Central memory CD8-positive, alpha-beta T cell (primary cell): Measurements from ENCODE around the gene SCN8A.

Experiments used
- ATAC-seq: fragments of 150-1000 bp; cut with Tn5 transposase; replicated peaks from 2 replicates; pipeline ENCODE4 v1.10.0; 2022; ENCODE audit warnings: mild to moderate bottlenecking, moderate FRiP score, moderate number of reproducible peaks; ENCODE audit not compliant: poor library complexity, severe bottlenecking; ENCODE audit errors: extremely low read depth
- DNase-seq, 2 donors: peaks; one replicate each; pipeline ENCODE4 v3.0.0; 2021; ENCODE audit warnings: low spot score in 2 of 2
- H3K27ac Mint-ChIP-seq: one replicate; pipeline ENCODE4 v1.8.0; 2022; ENCODE audit warnings: low read depth, mild to moderate bottlenecking, moderate library complexity, mixed read lengths
- H3K27me3 Mint-ChIP-seq: one replicate; pipeline ENCODE4 v1.8.0; 2022; ENCODE audit warnings: mixed read lengths
- H3K36me3 Mint-ChIP-seq: one replicate; pipeline ENCODE4 v1.8.0; 2022; ENCODE audit warnings: mild to moderate bottlenecking, moderate library complexity, mixed read lengths; ENCODE audit not compliant: insufficient read depth
- H3K4me1 Mint-ChIP-seq: one replicate; pipeline ENCODE4 v1.8.0; 2022; ENCODE audit warnings: mixed read lengths
- H3K4me3 Mint-ChIP-seq: one replicate; pipeline ENCODE4 v1.8.0; 2022; ENCODE audit warnings: mild to moderate bottlenecking, moderate library complexity, mixed read lengths
- H3K9me3 Mint-ChIP-seq: one replicate; pipeline ENCODE4 v1.8.0; 2022; ENCODE audit warnings: mixed read lengths

SCN8A gene

DNA sequence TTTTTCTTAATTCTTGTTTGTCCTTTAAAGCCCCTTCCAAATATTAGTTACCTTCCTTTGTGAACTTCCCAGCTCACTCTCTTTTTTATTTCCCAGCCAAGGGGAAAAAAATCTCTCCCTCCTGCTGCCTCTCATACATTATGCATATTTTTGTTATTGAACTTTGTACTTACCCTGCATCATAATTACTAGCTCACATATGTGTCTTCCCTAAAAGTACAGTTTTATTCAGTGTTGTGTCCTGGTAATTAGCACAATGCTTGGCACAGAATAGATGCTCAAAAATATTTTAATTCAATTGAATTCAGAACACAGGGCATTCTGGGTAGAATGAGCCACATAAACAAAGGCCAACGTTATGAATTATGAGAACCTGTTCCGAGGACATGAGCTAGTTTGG is 91.9 kb downstream of the SCN8A start:
- no peak for ATAC-seq
- Mint-ChIP-seq H3K27ac (no peak overlapping the region), H3K4me3 (no peak overlapping the region), H3K27me3 (peaks cover 36% of the 10 kb centered on the region), H3K4me1 (no peaks in the 10 kb centered on the region), H3K36me3 (no peaks in the 10 kb centered on the region), H3K9me3 (no peaks in the 10 kb centered on the region)
- no peak for DNase-seq

DNA sequence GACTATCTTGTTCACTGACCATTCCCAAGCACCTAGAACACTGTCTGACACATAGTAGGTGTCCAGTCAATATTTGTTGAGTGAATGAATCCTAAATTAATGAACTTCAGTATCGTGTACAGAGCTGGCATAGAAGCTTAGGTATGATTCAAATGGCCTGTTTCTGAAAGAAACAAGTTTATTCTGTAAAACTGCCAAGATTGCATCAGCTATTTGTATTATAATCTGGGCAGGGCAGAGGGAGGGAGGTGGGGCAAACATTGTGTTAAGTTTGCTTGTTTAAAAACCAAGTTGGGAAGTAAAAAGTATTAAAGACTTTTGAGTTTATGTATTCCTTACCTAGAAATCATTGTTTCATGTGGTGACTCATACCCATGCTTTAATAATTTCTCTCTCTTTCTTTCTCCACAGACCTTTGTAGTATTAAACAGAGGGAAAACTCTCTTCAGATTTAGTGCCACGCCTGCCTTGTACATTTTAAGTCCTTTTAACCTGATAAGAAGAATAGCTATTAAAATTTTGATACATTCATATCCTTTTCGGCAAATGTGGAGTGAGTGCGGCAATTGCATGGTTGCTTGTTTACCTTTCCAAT is 92.8 kb downstream of the SCN8A start:
- Mint-ChIP-seq H3K4me1 (no peaks in the 10 kb centered on the region), H3K9me3 (no peaks in the 10 kb centered on the region), H3K27ac (no peak overlapping the region), H3K36me3 (no peaks in the 10 kb centered on the region), H3K4me3 (no peak overlapping the region), H3K27me3 (peaks cover 30% of the 10 kb centered on the region)
- no peak for DNase-seq
- no peak for ATAC-seq

DNA sequence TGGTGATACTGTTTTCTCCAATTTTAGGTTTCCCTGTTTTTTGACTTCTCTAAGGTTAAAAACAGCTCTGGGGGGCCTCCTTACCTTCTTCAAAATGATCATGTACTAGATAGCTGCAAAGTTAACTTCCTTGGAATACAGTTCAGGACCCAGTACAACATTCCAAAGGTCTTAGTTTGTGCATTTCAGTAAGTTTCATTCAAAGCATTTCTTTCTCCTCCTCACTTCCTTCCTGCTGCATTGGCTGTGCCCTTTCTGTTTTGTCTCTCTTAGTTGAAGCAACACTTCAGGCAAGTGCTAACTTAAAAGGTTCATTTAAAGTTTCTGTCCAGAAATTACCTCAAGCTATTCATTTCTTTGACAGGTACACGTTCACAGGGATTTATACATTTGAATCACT is 95.7 kb downstream of the SCN8A start:
- no peak for ATAC-seq

DNA sequence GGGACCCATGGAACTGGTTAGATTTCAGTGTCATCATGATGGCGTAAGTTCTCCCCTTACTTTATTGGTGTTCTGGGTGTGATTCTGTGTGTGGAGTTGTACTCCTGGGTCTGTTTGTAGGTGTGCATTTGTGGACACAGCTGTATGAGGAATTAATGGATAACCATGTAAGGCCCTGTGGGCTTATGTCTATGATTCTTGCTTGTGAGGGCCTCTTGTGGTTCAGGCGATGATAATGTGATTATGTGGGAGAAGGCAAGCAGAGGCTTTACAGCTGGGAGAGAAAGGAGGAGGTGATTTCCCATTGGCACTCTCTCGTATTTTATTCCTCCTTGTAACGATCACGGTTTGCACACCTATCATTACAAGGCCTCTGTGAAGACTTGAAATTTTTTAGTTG is 96.1 kb downstream of the SCN8A start:
- Mint-ChIP-seq H3K36me3 (no peaks in the 10 kb centered on the region), H3K4me1 (no peaks in the 10 kb centered on the region), H3K9me3 (no peaks in the 10 kb centered on the region), H3K27me3 (peaks cover 12% of the 10 kb centered on the region), H3K27ac (no peak overlapping the region), H3K4me3 (no peak overlapping the region)
- DNase-seq, result no peak
- no peak for ATAC-seq

More for the DNA sequence above, 95.7 kb downstream of the SCN8A start:
- Mint-ChIP-seq H3K27me3 (peaks cover 16% of the 10 kb centered on the region), H3K9me3 (no peaks in the 10 kb centered on the region), H3K36me3 (no peaks in the 10 kb centered on the region), H3K27ac (no peak overlapping the region), H3K4me3 (no peak overlapping the region), H3K4me1 (no peaks in the 10 kb centered on the region)
- no peak for DNase-seq

DNA sequence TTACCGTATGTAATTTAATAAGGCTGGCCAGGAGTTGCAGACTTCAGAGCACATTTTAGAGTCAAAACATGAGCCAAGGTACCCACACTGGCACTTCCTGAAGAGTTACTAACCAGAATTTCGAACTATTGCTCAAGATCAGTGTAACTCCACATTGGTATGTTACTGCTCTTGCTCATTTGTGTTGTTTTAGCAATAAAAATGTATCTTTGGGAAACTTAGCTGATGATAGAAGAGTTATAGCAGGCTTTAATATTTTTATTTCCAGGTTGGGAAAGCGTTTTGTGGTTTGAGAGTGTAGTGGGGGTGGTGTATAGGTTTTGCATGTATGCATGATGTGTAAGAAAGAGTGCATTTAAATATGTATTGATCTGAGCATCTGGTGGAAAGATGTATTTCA is 96.6 kb downstream of the SCN8A start:
- DNase-seq (no peak), ATAC-seq (no peak)
- Mint-ChIP-seq H3K27me3 (peaks cover 10% of the 10 kb centered on the region), H3K4me3 (no peak overlapping the region), H3K9me3 (no peaks in the 10 kb centered on the region), H3K4me1 (no peaks in the 10 kb centered on the region), H3K36me3 (no peaks in the 10 kb centered on the region), H3K27ac (no peak overlapping the region)

DNA sequence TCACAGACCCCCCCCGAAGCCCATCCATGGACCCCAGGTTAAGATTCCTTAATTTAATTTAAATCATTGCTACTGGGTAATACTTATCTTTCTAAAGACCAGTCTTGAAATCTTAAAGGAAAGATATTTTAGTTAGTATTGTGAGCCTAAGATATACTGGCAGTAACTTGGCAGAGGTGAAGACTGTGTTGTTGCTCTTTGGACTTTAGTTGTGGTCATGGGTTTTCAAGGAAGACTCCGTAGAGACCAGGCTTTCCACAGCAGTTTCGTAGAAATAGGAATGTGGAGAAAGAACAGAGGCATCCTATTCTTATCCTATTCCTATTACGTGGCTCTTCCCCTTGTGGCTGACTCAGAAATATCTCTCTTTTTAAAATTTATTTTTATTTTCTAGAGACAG is 99.0 kb downstream of the SCN8A start:
- ATAC-seq (no peak), DNase-seq (no peak)
- Mint-ChIP-seq H3K4me3 (no peak overlapping the region), H3K4me1 (no peaks in the 10 kb centered on the region), H3K36me3 (no peaks in the 10 kb centered on the region), H3K9me3 (no peaks in the 10 kb centered on the region), H3K27ac (no peak overlapping the region), H3K27me3 (no peaks in the 10 kb centered on the region)

DNA sequence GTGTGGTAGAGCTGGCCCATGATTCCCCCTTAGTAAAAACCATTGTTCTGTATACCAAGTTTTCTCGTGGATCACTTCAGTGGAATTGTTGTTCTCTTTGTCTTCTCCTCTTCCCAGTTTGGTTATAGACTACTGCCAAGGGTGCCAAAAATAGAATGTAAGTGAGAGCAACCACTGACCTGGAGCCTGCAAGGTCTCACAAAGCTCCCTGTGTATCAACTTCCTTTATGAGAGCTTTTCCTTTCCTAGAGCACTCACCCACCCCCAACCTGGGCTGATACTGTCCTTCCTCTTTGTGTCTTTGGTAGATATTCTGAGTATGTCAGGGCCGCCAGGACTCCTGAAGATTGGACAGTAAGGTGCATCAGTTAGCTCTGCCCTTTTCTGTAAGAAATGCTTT is 101.0 kb downstream of the SCN8A start:
- ATAC-seq (no peak), DNase-seq (no peak)
- Mint-ChIP-seq H3K36me3 (no peaks in the 10 kb centered on the region), H3K9me3 (no peaks in the 10 kb centered on the region), H3K27ac (no peak overlapping the region), H3K4me3 (no peak overlapping the region), H3K4me1 (no peaks in the 10 kb centered on the region), H3K27me3 (no peaks in the 10 kb centered on the region)

DNA sequence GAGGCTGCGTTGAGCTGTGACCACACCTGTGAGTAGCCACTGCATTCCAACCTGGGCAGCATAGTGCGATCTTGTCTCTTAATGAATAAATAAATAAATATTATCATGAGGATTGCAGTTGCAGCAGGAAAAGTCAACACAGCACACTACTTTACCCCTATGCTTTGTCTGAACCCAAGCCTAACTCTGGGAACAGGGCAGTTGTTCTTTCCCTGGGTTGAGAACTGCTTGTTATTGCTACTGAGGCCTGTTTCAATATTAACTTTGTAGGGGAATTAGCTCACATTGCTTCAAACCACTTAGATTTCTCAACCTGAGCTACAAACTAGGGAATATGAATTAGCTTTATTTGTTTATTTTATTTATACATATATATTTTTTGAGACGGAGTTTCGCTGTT is 102.5 kb downstream of the SCN8A start:
- ATAC-seq, result no peak
- no peaks in the 10 kb centered on the region for H3K36me3 Mint-ChIP-seq
- H3K27me3 Mint-ChIP-seq, result no peaks in the 10 kb centered on the region
- DNase-seq, result no peak
- no peaks in the 10 kb centered on the region for H3K9me3 Mint-ChIP-seq
- no peak overlapping the region for H3K27ac Mint-ChIP-seq
- no peak overlapping the region for H3K4me3 Mint-ChIP-seq
- no peaks in the 10 kb centered on the region for H3K4me1 Mint-ChIP-seq

DNA sequence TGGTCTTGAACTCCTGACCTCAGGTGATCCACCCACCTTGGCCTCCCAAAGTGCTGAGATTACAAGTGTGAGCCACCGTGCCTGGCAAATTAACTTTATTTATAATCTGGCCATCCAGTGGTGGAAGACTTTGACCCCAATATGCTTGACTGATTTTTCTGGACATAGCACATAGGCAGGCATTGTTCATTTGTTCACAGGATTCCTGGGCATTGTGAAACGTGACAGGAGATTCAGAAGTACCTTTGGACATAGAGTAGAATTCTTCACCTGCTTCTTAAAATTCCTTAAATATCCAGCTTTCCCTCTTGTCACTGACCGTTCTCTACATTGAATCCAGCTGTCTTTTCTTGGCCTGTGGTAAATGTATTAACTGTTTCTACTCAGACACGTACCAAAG is 103.1 kb downstream of the SCN8A start:
- no peak for ATAC-seq
- DNase-seq, result no peak
- Mint-ChIP-seq H3K4me3 (no peak overlapping the region), H3K27me3 (peaks cover 3% of the 10 kb centered on the region), H3K9me3 (no peaks in the 10 kb centered on the region), H3K27ac (no peak overlapping the region), H3K4me1 (no peaks in the 10 kb centered on the region), H3K36me3 (no peaks in the 10 kb centered on the region)

DNA sequence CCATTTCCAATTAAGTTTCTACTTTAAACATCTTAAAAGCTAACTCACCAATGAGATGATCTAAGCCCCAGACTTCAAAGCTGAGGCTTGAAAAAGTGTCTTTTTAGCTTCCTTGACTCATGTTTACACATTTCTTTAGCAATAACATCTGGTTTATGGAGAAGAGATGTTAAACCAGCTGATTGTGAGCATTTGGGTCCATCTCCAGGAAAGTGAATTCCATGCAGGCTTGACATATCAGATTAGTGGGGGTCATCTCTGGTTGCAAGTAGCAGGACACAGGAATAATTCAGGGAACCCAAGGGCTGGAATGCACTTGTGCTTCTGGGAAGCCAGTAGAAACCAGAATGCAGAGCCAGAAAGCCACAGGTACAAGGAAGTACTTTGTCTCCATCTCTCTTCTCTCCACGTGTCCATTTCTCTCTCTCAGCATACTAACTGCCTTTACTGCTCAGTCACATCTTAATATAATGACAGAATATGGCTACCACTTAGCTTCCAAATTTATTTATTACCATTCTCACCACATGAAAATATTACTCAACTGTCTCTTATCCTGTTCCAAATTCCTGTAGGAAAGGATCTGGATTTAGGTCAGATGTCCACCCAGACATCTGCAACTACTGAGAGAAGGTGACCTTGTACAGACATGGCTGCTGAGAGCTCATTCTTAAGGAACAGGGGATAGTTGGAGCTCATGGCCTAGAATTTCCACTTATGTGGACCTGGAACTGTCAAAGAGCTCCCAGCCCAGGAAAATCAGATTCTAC is 104.4 kb downstream of the SCN8A start:
- no peak for ATAC-seq

DNA sequence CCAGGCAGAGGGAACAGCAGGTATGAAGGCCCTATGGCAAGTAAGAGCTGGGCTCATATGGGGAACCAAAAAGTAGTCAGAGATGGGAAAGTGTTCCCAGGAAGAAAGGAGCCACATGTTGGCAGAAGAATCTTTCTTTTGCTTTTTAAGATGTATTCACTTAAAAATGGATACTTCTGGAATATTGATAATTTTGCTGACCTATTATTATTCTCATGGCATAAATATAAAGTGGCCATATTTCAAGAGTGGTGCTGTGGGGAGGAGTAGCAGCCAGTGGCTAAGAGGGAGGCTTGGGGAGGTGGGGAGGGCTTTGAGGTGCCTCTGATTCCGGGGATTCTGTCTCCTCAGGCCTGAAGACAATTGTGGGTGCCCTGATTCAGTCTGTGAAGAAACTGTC is 108.2 kb downstream of the SCN8A start:
- DNase-seq (no peak), ATAC-seq (no peak)
- Mint-ChIP-seq H3K9me3 (no peaks in the 10 kb centered on the region), H3K27ac (no peak overlapping the region), H3K4me3 (no peak overlapping the region), H3K36me3 (peaks cover 2% of the 10 kb centered on the region), H3K27me3 (peaks cover 20% of the 10 kb centered on the region), H3K4me1 (no peaks in the 10 kb centered on the region)

More for the DNA sequence above, 104.4 kb downstream of the SCN8A start:
- Mint-ChIP-seq H3K36me3 (peaks cover 2% of the 10 kb centered on the region), H3K9me3 (no peaks in the 10 kb centered on the region), H3K4me1 (no peaks in the 10 kb centered on the region), H3K27me3 (peaks cover 10% of the 10 kb centered on the region), H3K27ac (no peak overlapping the region), H3K4me3 (no peak overlapping the region)
- no peak for DNase-seq

DNA sequence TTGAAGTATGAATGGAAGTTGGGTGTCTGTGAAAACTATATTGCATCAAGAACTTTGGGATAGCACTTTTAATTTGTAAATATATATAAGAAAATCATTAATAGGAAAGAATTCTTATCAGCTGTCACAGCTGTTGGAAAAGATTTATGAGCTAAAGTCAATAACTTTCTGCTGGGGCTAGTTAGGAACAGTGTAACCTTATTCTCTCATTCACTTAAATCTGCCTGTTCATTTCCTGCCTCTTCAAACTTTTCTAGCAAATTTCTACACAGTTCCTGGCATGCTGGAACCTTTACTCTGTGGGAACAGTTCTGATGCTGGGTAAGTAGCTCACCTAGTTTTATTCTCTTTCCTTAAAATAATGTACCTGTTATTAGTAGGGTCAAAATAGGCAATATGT is 109.9 kb downstream of the SCN8A start:
- Mint-ChIP-seq H3K27ac (no peak overlapping the region), H3K36me3 (peaks cover 2% of the 10 kb centered on the region), H3K4me3 (no peak overlapping the region), H3K27me3 (peaks cover 20% of the 10 kb centered on the region), H3K4me1 (no peaks in the 10 kb centered on the region), H3K9me3 (no peaks in the 10 kb centered on the region)
- no peak for DNase-seq
- no peak for ATAC-seq

DNA sequence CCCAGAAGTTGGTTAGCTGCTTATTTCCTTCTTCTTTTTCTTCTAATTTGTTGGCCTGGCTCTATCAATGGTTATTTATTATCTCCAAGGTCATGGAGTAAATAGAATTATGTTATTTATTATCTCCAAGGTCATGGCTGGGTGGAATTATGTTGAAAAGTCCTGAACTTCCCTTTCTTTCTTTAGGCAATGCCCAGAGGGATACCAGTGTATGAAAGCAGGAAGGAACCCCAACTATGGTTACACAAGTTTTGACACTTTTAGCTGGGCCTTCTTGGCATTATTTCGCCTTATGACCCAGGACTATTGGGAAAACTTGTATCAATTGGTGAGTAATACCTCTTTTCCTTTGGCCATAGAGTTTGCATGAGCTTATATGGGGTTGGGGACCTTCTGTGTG is 111.6 kb downstream of the SCN8A start:
- no peak for DNase-seq
- Mint-ChIP-seq H3K27me3 (peaks cover 20% of the 10 kb centered on the region), H3K36me3 (peaks cover 2% of the 10 kb centered on the region), H3K9me3 (no peaks in the 10 kb centered on the region), H3K27ac (no peak overlapping the region), H3K4me3 (no peak overlapping the region), H3K4me1 (no peaks in the 10 kb centered on the region)
- no peak for ATAC-seq
